Panc1 (cell line): Measurements from ENCODE around the gene UTF1. TPM values are rescaled to one million over a fixed set of nuclear protein-coding genes. Genes with fewer than 3 reads are reported as not detected.

ENCODE experiments used
- ATAC-seq: fragments of 200-7000 bp; cut with Tn5 transposase; 2 replicates; pipeline ENCODE4 v1.9.1; 2020; ENCODE audit warnings: mild to moderate bottlenecking, moderate library complexity
- BruUV-seq: library from RNA; stranded (reverse); fragments of 400-500 nt; replicated peaks from 2 replicates; lab custom pipeline; 2021; lab: Mats Ljungman, UMichigan
- CTCF ChIA-PET: fragments of 300-600 bp; sonication (Branson Sonifier 250); formaldehyde crosslinking; loops from one replicate; lab custom pipeline; 2022; ENCODE audit warnings: antibody characterized with exemption; lab: Charles Lee
- POLR2A ChIA-PET: fragments of 300-600 bp; sonication (Branson Sonifier 250); formaldehyde crosslinking; loops from one replicate; lab custom pipeline; 2022; ENCODE audit warnings: antibody characterized with exemption; lab: Charles Lee
- DNase-seq: peaks from one replicate; pipeline ENCODE4 v3.0.0-alpha.2; 2010; ENCODE audit warnings: low read depth, low spot score
- H3K27ac ChIP-seq: 2 replicates; pipeline ENCODE4 v1.5.1; 2011; ENCODE audit warnings: mild to moderate bottlenecking, low read length, inconsistent platforms
- H3K27me3 ChIP-seq: fragments of 200-500 bp; sonication (Bioruptor generic); 2 replicates; pipeline ENCODE4 v1.6.0; 2014; ENCODE audit warnings: low read length, inconsistent platforms; ENCODE audit not compliant: control insufficient read depth, insufficient read depth
- H3K36me3 ChIP-seq: fragments of 200-500 bp; sonication (Bioruptor generic); 2 replicates; pipeline ENCODE4 v1.5.1; 2014; ENCODE audit warnings: inconsistent platforms, mild to moderate bottlenecking, low read length, moderate library complexity; ENCODE audit not compliant: control insufficient read depth, insufficient read depth
- H3K4me1 ChIP-seq: 2 replicates; pipeline ENCODE4 v1.5.1; 2011; ENCODE audit warnings: inconsistent platforms, mild to moderate bottlenecking, low read length, moderate library complexity; ENCODE audit not compliant: control insufficient read depth, insufficient read depth
- H3K4me3 ChIP-seq, 2 experiments: 2 replicates each; pipeline ENCODE4 v1.5.1; 2011 to 2012; ENCODE audit warnings: low read depth in 2 of 2, low read length in 2 of 2, mild to moderate bottlenecking in 2 of 2, inconsistent platforms in 1 of 2, moderate library complexity in 1 of 2
- H3K9me3 ChIP-seq: fragments of 200-500 bp; sonication (Bioruptor generic); 2 replicates; pipeline ENCODE4 v1.5.1; 2014; ENCODE audit warnings: low read depth, mild to moderate bottlenecking, inconsistent platforms, low read length, moderate library complexity; ENCODE audit not compliant: control insufficient read depth, insufficient read depth
- POLR2AphosphoS5 ChIP-seq: IDR thresholded peaks from 2 replicates; pipeline ENCODE4 v1.6.1; 2012; ENCODE audit warnings: mild to moderate bottlenecking, low read depth, low read length, moderate library complexity
- SIN3A ChIP-seq: IDR thresholded peaks from 2 replicates; pipeline ENCODE4 v1.6.1; 2012; ENCODE audit warnings: low read depth, mild to moderate bottlenecking, low read length, moderate library complexity, borderline replicate concordance; ENCODE audit not compliant: insufficient read depth
- TCF7L2 ChIP-seq: IDR thresholded peaks from 2 replicates; pipeline ENCODE4 v1.6.1; 2011; ENCODE audit warnings: mild to moderate bottlenecking, low read depth, low read length, inconsistent platforms
- in situ Hi-C: cut with HindIII; loops from 2 replicates; pipeline ENCODE4 v1.10.0; 2016; ENCODE audit warnings: low sequenced_read_pairs, low pct_unique_long_range_greater_than_20kb
- intact Hi-C: fragments of 100-400 bp; cut with micrococcal nuclease; formaldehyde crosslinking; loops from one replicate; pipeline ENCODE4 v1.10.0; 2022; ENCODE audit not compliant: unreplicated experiment
- total RNA-seq: library from RNA; stranded (reverse); gene quantifications from one replicate; pipeline ENCODE4 v1.2.1, GENCODE V29; 2021; ENCODE audit not compliant: unreplicated experiment
- TF ChIP-seq, protein P1 (sequence below), 2 experiments: IDR thresholded peaks; 2 replicates each; pipeline ENCODE4 v1.6.1; 2011 to 2012; ENCODE audit warnings: low read depth in 2 of 2, control low read depth in 1 of 2, low read length in 1 of 2, mild to moderate bottlenecking in 1 of 2, moderate library complexity in 1 of 2; ENCODE audit not compliant: insufficient read depth in 1 of 2
- TF ChIP-seq, protein P2 (sequence below): fragments of 450-650 bp; IDR thresholded peaks from 2 replicates; pipeline ENCODE4 v1.5.1; 2017; ENCODE audit warnings: mild to moderate bottlenecking

Gene UTF1
- total RNA-seq, 1 experiment from 2014 or later: not detected

DNA sequence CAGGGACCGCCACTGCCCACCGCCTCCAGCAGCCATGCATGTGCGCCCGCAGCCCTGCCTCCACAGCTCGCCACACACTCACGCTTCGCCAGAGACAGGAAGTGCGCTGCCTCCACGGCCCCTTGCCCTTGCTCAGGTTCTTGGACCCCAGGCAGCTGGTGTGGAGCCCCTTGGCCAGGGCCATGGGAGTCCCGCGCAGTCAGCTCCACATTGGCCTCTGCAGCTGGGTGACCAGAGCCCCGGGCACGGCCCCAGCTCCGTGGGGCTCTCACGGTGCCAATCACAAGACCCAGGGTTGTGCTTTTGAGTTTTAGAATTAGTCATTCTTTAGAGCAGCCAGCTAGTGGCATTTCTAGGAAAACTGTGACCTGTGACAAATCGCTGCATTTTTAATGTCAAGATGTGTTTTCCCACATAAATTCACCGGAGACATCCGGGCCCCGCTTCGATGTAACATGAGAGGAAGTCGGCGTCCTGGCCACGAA is 4.3 kb upstream of the UTF1 start:
- intact Hi-C loops: no loop called here
- POLR2A ChIA-PET: no interaction called here

DNA sequence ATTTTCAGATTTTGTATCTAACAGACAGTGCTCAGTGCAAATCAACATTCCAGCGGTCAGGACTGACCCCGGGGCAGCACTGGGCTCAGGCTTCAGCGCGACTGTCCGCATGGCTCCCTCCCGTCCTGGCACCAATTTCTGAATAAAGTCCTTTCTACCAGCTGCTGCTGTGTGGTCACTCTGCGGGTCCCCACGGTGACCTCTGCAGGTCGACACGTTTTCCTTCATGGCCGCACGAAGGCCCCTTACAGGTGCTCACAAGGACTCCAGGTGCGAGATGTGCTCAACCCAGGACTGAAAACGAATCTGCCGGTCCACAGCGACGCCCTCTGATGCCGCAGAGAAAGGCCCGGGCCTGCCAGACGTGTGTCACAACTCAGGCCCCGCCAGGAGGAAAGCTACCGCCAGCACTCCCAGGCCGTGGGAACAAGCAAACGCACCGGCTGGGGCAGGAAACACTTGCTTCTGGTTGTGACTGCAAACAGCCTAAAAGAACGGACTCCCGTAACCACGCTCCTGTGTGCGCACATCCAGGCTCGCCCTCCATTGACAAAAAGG is 3.7 kb upstream of the UTF1 start:
- TF ChIP-seq TCF7L2: no peak
- TF ChIP-seq SIN3A: no peak
- TF ChIP-seq POLR2AphosphoS5: no peak
- TF ChIP-seq, protein P1, sequence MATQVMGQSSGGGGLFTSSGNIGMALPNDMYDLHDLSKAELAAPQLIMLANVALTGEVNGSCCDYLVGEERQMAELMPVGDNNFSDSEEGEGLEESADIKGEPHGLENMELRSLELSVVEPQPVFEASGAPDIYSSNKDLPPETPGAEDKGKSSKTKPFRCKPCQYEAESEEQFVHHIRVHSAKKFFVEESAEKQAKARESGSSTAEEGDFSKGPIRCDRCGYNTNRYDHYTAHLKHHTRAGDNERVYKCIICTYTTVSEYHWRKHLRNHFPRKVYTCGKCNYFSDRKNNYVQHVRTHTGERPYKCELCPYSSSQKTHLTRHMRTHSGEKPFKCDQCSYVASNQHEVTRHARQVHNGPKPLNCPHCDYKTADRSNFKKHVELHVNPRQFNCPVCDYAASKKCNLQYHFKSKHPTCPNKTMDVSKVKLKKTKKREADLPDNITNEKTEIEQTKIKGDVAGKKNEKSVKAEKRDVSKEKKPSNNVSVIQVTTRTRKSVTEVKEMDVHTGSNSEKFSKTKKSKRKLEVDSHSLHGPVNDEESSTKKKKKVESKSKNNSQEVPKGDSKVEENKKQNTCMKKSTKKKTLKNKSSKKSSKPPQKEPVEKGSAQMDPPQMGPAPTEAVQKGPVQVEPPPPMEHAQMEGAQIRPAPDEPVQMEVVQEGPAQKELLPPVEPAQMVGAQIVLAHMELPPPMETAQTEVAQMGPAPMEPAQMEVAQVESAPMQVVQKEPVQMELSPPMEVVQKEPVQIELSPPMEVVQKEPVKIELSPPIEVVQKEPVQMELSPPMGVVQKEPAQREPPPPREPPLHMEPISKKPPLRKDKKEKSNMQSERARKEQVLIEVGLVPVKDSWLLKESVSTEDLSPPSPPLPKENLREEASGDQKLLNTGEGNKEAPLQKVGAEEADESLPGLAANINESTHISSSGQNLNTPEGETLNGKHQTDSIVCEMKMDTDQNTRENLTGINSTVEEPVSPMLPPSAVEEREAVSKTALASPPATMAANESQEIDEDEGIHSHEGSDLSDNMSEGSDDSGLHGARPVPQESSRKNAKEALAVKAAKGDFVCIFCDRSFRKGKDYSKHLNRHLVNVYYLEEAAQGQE (IDR thresholded peaks at IDR 0.05; ENCODE audit: insufficient read depth in 1 of 2, low read depth in 2 of 2, low read length in 1 of 2): no peak
- TF ChIP-seq, protein P2, sequence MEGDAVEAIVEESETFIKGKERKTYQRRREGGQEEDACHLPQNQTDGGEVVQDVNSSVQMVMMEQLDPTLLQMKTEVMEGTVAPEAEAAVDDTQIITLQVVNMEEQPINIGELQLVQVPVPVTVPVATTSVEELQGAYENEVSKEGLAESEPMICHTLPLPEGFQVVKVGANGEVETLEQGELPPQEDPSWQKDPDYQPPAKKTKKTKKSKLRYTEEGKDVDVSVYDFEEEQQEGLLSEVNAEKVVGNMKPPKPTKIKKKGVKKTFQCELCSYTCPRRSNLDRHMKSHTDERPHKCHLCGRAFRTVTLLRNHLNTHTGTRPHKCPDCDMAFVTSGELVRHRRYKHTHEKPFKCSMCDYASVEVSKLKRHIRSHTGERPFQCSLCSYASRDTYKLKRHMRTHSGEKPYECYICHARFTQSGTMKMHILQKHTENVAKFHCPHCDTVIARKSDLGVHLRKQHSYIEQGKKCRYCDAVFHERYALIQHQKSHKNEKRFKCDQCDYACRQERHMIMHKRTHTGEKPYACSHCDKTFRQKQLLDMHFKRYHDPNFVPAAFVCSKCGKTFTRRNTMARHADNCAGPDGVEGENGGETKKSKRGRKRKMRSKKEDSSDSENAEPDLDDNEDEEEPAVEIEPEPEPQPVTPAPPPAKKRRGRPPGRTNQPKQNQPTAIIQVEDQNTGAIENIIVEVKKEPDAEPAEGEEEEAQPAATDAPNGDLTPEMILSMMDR: no peak
- H3K36me3 ChIP-seq: no peaks in the 10 kb centered on the region
- ChIA-PET CTCF (no interaction called here), POLR2A (no interaction called here)
- intact Hi-C loops (no loop called here), in situ Hi-C loops (no loop called here)
- H3K9me3 ChIP-seq: no peaks in the 10 kb centered on the region
- no TSS peak for BruUV-seq
- H3K4me1 ChIP-seq: no peaks in the 10 kb centered on the region
- no peak; the same call in 1 of the 2 replicates for ATAC-seq
- no peak overlapping the region for H3K4me3 ChIP-seq
- H3K27me3 ChIP-seq: peaks cover 3% of the 10 kb centered on the region; the same call in 1 of the 2 replicates
- DNase-seq: no peak
- H3K27ac ChIP-seq: no peak overlapping the region

More for the DNA sequence above, 4.3 kb upstream of the UTF1 start:
- H3K36me3 ChIP-seq: no peaks in the 10 kb centered on the region
- TF ChIP-seq, protein P1 (IDR thresholded peaks at IDR 0.05; ENCODE audit: insufficient read depth in 1 of 2, low read depth in 2 of 2, low read length in 1 of 2): no peak
- ATAC-seq (no peak), DNase-seq (no peak)
- H3K4me3 ChIP-seq: no peak overlapping the region
- BruUV-seq: no TSS peak
- CTCF ChIA-PET: no interaction called here
- in situ Hi-C loops: no loop called here
- H3K27me3 ChIP-seq: peaks cover 3% of the 10 kb centered on the region; the same call in 1 of the 2 replicates
- H3K4me1 ChIP-seq: no peaks in the 10 kb centered on the region
- no peak overlapping the region for H3K27ac ChIP-seq
- H3K9me3 ChIP-seq: no peaks in the 10 kb centered on the region
